NCI-H446 treated with DMSO at 0.1 percent for 48 hours (cell line): ENCODE measurements around the gene PCGF5.
"Not testable (repeated sequence)": the region's sequence is repeated elsewhere in the genome, so short reads cannot be mapped to it uniquely, and the experiment has no call there.

ENCODE experiments used
- DNase-seq: peaks from one replicate; lab custom pipeline; 2025; lab: John Stamatoyannopoulos, UW

PCGF5 gene

DNA sequence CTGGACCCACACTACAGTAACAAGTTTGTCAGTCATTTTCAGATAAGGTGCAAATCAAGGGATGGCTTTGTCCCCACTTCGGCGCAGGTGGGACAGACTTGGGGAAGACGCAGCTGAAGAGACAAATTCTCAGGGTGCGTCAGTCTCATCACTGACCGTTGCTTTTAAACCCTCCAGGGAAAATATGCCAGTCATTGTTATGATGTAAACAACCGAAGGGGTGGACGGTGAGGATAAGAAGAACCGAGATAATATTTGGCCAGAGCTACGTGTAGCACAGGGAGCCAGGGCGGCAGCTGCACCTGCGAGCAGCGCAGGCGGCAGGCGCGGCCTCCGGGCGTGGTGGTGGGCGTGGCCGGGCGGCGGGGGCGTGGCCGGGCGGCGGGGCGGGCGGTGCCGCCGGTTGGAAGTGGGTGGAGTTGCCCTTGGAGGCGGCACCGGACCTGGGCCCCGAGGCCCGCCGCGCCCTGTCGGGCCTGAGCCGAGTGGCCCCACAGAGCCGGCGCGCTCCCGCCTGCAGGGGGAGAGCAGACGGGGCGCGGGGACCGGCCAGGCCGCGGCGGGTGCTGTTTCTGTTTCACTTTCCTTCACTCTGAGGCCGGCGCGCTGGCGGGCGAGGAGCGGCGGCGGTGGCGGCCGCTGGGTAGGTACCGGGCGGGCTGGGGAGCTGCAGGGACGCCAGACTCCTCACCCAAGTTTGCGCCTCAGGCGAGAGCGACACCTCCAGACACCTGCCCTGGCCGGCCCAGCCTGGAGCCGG, at the start of gene PCGF5:
TSS of gene PCGF5 (plus strand) at position 470 of the 760 bp plus-strand sequence. CDS start 2,209 bp downstream, outside the sequence.
- DNase-seq: peak; percentile 36

DNA sequence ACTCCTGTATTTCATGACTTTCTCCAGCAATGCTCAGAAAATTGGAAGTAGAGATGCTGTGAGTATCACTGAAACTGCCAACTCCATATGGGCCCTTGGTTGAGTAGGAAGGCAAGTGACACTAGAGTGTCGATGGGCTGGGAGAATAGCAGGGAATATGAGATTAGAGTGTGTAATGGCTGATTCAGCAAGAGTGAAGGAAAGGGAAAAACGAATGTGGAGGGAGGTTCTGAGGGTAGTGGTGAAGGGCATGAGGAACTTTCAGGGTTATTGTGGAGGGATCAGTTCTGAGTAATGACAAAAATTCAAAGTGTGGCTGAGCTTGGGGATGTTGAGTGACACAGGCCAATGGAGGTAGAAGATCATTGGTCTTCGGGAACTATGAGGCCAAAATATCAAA, 49.0 kb upstream of the PCGF5 start:
- no peak for DNase-seq

- no peak for DNase-seq
Measured at GRCh38 chr10:91172348-91172747, 48.1 kb upstream of the PCGF5 start.

- DNase-seq: no peak
Measured at GRCh38 chr10:91185239-91185875, 35.1 kb upstream of the PCGF5 start.

DNA sequence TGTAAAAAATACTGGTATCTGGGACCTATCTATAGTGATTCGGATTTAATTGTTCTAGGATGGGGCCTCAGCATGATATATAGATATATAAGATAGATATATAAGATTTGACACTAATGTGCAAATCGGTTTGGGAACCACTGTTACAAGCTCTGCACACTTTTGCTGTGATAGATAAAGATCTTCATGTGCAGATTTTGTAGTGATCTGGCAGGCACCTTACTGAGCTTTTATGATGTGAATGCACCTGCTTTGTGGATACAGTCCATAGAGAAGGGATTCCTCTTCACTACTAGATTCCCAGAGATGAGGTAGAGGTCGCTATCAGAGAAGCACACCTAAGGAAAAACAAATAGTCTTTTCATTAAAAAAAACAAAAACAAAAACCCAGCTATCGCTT, 33.3 kb upstream of the PCGF5 start:
- DNase-seq: no peak

GRCh38 chr10:91188010-91188409, 32.5 kb upstream of the PCGF5 start:
- DNase-seq: not testable (repeated sequence)

- DNase-seq: no peak
Measured at GRCh38 chr10:91188889-91189288, 31.6 kb upstream of the PCGF5 start.

DNA sequence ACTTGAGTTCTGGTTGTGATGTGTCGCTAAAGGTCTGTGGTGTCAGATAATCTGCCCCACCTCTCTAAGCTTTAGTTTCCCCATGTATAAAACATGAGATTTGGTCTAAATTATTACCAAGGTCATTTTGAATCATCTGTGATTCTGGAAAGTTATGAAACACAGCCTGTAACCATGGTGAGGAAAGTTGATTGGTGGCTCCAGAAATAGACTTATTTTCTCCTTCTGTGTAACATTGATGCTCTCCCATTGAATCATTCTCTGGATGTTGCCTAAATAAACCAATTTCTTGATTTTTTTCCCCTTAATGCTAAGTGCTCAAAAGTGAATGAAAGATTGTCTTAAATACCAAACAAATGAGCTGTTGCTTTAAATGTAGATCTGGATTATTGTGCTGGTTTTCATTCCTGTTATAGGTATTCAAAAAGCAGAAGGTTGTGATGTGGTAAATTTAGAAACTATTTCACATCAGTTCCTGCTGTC, 30.0 kb upstream of the PCGF5 start:
- DNase-seq: no peak

DNA sequence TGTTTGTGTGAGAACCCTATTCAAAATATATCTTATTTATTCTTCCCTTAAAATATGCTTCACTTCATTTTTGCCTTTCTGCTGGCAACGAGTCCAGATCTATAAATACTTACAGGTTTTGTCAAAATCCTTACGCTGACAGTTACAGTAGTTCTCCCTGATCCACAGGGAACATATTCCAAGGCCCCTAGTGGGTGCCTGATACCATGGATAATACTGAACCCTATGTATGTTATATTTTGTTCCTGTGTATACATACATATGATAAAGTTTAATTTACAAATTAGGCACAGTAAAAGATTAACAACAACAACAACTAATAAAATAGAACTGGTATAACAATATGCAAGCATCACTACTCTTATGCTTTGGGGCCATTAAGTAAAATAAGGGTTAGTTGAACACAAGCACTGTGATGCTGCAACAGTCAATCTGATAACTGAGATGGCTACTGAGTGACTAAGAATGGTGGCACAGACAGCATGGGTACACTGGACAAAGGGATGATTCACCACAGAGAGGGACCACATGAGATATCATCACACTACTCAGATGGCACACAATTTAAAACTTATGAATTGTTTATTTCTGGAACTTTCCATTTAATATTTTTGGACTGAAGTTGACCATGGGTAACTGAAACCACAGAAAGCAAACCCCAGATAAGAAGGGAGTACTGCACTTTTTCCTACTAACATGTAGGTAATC, 29.4 kb upstream of the PCGF5 start:
- DNase-seq: no peak

- DNase-seq: no peak
Measured at GRCh38 chr10:91191584-91191919, 28.9 kb upstream of the PCGF5 start.

DNA sequence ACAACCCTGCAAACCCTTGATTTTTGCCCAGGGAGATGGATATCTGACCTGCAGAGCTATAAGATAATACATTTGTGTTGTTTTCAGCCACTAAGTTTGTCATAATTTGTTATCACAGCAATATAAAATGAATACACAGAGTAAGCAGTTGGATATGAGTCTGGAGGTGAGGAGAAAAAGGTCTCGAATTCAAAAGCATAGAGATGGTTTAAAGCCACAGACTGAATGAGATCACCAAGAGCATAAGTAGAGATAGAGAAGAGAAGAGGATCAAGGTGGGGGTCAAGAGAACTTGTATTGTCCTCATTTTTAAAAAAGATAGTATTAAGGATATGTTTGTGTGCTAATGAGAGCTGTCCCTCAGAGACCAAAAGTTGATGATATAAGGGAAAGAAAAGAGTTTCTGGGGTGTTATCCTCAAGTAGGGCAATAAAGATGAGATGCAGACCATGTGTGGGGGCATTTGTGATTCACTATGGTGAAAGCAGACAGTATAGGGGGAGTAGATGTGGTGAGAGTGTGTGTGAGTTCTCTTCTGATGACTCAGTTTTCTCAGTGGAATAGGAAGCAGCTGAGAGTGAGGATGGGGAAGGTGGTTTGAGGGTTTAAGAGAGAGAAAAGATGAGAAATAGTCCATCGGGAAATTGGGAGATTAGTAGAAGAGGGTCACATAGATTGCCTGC, 25.8 kb upstream of the PCGF5 start:
- no peak for DNase-seq

DNA sequence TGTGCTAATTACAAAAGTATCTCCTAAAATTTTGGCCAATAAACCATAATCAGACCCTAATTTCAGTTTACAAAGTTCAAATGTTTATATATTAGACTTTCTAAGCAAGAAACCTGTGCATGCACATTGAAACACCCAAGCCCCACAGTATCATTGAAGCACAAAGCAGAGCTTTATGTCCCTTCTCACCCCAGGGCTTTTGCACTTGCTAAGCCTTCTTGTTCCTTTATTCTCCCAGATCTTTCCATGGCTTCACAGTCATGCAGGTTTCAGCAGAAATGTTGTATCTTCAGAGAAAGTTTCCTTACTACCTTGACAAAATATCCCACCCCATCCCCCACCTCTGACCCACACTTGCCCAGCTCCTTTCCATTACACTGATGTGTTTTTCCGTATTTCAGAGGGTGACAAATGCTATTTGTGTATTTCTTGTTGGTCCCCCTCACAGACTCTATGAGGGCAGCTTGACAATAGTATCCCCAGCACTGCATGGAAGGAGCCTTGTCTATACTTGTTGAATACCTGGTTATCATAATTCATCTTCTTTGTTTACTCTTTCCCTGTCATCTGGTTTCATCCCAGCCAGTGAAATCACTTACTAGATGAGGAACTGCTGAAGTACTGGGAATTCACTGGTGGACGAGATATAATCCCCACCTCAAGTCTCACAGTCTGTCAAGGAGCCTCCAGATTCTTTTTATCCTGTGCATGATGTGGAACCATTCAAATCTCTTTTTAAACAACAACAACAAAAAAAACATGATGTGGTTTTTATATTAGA, 24.0 kb upstream of the PCGF5 start:
- no peak for DNase-seq

GRCh38 chr10:91197127-91197526, 23.3 kb upstream of the PCGF5 start:
- DNase-seq: no peak

- DNase-seq: no peak
Measured at GRCh38 chr10:91198781-91199180, 21.7 kb upstream of the PCGF5 start.

GRCh38 chr10:91200314-91201212, 19.9 kb upstream of the PCGF5 start:
- no peak for DNase-seq

- DNase-seq: no peak
Measured at GRCh38 chr10:91201213-91201996, 19.1 kb upstream of the PCGF5 start.

DNA sequence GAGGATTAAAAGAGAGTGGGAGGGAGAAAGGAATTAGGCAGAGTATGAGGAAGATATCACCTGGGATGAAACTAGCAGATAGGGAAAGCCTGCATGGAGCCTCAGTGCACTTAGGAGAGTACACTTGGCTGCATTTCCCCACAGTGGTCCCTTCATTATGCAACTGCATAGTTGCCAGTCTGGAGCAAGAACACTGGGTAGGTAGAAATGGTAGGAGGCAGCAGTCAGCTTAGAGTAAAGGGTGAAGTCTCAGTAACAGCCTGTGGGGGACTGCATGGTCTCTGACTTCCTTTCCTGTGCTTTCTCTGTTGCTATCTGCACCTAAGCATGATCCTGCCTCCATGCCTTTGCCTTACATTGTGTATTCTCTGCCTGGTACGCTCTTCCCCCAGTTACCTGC, 14.0 kb upstream of the PCGF5 start:
- DNase-seq: no peak

- no peak for DNase-seq
Measured at GRCh38 chr10:91206837-91207474, 13.5 kb upstream of the PCGF5 start.

DNA sequence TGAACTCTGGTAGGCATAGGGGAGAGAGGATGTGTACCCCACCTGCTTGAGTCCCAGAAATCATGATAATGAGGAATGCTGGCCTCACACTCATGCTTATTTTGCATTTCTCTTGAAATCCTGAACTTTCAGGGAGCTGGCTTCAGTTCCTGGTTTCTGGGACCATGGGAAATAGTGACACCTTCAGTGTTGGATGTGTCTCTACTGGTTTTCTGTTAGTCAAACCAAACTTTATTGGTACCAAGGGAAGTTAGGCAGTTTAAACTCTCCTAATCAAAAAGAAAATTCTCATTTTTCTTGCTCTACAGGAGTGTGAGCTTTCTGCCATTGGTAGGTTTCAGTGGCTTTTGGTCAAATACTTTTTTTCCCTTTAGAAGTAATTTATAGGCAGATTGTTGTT, 11.8 kb upstream of the PCGF5 start:
- DNase-seq: no peak
